Amniotic epithelial cell (primary cell): ENCODE measurements around the gene GRIK4.
A peak's percentile ranks its signal among the peaks of the same experiment; 100 is the strongest.

Experiments
- DNase-seq: peaks from one replicate; pipeline ENCODE4 v3.0.0-alpha.2; 2010; ENCODE audit warnings: low read depth

GRIK4 gene

DNA sequence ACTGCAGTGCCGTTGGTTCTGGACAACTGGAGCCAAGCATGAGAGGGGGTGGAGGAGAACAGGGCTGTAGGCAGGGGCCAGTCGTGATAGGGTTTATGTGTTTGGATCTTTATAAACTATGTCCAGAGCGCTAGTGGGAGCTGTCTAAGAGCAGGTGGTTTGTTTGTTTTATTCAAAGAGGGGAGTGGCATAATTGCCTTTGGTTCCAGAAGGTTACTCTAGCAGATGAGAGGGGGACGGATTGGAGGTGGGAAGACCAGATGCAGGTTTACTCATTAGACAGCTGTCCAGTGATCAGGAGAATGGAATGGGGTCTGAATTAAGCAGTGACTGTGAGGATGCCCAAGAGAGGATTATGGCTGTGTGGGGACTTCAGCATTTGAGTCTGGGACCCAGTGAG lies 403.1 kb downstream of the GRIK4 start:
- DNase-seq = no peak

- DNase-seq = no peak
Observed at GRCh38 chr11:120917559-120918239, 406.2 kb downstream of the GRIK4 start.

DNA sequence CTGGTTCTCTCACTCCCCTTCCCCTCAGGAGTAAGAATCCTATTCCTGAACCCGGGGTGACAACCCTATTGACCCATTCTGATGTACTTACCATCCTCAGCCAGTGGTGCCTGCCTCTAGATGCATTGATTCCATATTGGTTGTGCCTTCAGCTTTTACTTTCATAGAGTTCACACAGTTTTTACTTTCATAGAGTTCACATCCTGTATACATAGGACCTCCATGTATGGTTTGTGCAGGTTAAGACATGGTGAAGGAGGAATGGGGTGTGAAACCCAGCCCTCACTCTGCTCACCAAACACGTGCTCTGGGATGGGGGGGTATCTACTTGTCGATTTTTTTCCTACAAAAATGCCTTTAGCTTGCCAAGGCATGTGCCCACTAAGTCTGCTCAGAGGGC lies 406.7 kb downstream of the GRIK4 start:
- no peak for DNase-seq

DNA sequence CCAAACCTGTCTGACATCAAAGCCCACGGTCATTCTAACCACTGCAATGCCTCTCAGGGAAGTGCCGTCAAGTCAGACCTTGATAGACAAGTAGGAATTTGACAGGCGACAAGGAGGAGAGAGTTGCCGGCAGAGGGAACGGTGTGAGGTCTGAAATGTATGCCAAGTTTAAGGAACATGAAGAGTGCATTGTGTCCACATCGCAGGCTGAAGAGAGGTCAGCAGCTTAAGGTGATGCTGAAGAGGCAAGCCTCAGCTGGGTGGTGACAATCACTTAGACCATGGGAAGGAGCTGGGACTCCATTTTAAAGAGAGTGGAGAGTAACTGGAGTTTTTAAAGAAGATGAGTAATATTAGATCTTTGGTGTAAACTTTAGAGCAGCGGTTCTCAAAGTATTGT lies 407.5 kb downstream of the GRIK4 start:
- DNase-seq = no peak

GRCh38 chr11:120919566-120919965 lies 408.0 kb downstream of the GRIK4 start:
- no peak for DNase-seq

- DNase-seq = no peak
Observed at GRCh38 chr11:120923866-120924508, 412.4 kb downstream of the GRIK4 start.

DNA sequence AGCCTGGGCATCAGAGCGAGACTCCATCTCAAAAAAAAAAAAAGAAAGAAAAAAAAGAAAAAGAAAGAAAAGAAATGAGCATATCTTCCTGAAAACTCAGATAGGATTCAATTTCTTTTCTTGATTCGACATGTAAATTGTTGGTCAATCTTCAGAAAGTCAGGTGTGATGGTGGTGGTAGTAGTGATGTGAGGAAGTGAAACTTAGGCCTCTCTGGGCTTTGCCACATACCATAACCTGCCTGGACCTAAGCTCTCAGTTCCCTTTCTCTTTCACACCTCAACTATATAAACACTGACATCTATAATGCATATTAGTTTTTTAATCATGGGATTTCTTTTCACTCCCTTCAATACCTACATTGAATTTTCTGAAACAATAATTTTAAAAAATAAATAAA lies 414.4 kb downstream of the GRIK4 start:
- no peak for DNase-seq

GRCh38 chr11:120928627-120929026 lies 417.1 kb downstream of the GRIK4 start:
- DNase-seq = no peak

- DNase-seq = peak; percentile 6
Observed at GRCh38 chr11:120929090-120929489, 417.5 kb downstream of the GRIK4 start.

- DNase-seq = peak; percentile 19
Observed at GRCh38 chr11:120929664-120930154, 418.2 kb downstream of the GRIK4 start.

GRCh38 chr11:120931057-120931779 lies 419.7 kb downstream of the GRIK4 start:
- DNase-seq = no peak

- no peak for DNase-seq
Observed at GRCh38 chr11:120932305-120932915, 420.9 kb downstream of the GRIK4 start.

DNA sequence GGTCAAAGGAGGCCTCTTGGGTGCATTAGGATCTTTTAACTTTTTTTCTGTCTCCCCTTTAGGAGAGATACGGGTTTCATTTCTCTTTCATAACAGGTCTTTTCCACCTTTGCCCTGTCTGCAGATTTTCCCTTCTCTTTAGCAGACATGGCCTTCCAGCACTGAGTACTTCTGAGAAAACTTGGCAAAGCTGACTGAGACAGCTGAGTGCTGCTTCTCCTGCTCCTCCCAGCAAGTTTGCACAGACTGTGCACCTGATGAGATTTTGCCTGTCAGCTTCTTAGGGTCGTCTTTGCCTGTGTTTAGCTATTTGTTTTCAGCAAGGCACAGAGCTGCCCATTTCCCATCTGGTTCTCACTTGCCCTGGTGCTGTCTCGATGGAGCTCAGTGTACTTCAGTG lies 424.8 kb downstream of the GRIK4 start:
- no peak for DNase-seq

GRCh38 chr11:120937501-120937900 lies 426.0 kb downstream of the GRIK4 start:
- no peak for DNase-seq

DNA sequence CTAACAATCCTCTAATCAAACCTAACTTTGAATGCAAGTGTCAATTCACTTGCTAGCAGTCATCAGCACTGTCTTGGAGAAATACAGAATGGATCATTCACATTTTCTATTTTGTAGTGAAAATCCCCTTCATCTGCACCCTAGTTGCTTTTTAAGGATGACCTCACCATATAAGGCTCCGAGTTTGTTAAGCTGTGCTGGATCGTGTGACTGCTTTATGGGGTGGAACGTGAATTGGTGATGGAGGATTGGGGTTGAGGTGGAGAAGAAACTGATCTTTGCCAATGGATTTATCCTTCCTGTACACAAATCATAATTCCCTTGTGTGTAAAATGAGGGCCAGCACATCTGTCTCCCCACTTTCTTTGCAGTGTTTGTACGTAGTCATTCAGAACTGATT lies 426.7 kb downstream of the GRIK4 start:
- DNase-seq = no peak

- no peak for DNase-seq
Observed at GRCh38 chr11:120940160-120940848, 428.8 kb downstream of the GRIK4 start.

DNA sequence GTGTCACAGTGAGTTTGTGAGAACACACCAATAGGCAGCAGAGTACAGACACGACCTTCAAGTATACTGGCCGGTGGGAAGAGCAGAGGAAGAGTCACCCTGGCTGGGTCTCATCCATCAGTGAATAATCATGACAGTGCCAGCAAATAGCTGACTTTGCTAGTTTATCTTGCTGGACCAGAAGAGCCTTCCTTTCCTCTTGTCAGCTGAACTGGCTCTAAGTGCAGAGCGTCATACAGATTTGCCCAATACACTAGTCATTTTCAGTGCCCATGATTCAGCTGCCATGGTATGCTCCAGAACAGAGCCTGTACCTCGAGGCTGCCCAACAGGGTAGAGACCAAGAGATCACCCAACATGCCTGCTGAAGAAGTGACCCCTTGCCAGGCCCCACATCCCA lies 429.5 kb downstream of the GRIK4 start:
- DNase-seq = no peak

- no peak for DNase-seq
Observed at GRCh38 chr11:120942701-120943100, 431.2 kb downstream of the GRIK4 start.

DNA sequence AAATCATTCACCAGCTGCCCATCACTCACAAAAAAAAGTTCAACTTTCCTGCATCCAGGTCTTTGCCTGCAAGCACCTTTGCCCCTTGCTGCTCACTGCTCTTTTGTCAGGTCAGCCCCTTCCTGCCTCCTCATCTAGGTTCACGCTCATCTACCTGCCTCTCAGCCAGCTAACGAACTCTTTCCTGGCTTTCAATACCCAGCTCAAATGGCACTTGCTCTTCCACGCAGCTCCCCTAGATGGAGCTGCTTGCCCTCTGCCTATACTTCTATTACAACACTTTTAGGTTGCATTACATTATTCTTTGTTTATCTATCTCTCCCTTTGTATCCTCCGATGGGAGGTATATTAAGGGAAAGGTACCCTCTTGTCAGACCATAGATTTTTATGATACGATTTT lies 433.5 kb downstream of the GRIK4 start:
- no peak for DNase-seq

GRCh38 chr11:120950880-120951279 lies 439.3 kb downstream of the GRIK4 start:
- no peak for DNase-seq

GRCh38 chr11:120952461-120953434 lies 441.2 kb downstream of the GRIK4 start:
- peak; percentile 60 for DNase-seq
